ENCODE data around the gene CDKL1.

GRCh38 chr14:50402965-50403364 lies 6.3 kb upstream of the CDKL1 start:
- TF ChIP-seq, protein P1, sequence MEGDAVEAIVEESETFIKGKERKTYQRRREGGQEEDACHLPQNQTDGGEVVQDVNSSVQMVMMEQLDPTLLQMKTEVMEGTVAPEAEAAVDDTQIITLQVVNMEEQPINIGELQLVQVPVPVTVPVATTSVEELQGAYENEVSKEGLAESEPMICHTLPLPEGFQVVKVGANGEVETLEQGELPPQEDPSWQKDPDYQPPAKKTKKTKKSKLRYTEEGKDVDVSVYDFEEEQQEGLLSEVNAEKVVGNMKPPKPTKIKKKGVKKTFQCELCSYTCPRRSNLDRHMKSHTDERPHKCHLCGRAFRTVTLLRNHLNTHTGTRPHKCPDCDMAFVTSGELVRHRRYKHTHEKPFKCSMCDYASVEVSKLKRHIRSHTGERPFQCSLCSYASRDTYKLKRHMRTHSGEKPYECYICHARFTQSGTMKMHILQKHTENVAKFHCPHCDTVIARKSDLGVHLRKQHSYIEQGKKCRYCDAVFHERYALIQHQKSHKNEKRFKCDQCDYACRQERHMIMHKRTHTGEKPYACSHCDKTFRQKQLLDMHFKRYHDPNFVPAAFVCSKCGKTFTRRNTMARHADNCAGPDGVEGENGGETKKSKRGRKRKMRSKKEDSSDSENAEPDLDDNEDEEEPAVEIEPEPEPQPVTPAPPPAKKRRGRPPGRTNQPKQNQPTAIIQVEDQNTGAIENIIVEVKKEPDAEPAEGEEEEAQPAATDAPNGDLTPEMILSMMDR (conservative IDR thresholded peaks at IDR 0.05 in 1 of 2, IDR thresholded peaks at IDR 0.05 in 1 of 2; ENCODE audit: low read depth in 1 of 2, low read length in 2 of 2): no peak
- no peak for TF ChIP-seq EZH2 (IDR thresholded peaks at IDR 0.05; ENCODE audit: low read length, missing control alignments)
